Activated T-cell treated with anti-CD3 and anti-CD28 coated beads, Interleukin-2, amount 50 U/mL, for 72 hours (primary cell): ENCODE measurements around the gene ANKRD30B. TPM values are rescaled to one million over a fixed set of nuclear protein-coding genes. Genes with fewer than 3 reads are reported as not detected.
"Not testable (repeated sequence)": the region's sequence is repeated elsewhere in the genome, so short reads cannot be mapped to it uniquely, and the experiment has no call there.

Source experiments
- ATAC-seq, 2 donors: fragments of 150-1000 bp; cut with Tn5 transposase; replicated peaks in 1 of 2; 2 replicates each; pipeline ENCODE4 v1.10.0; 2021; ENCODE audit warnings: moderate library complexity in 2 of 2, mild to moderate bottlenecking in 1 of 2
- DNase-seq, 2 donors: peaks; one replicate each; pipeline ENCODE4 v3.0.0; 2021 to 2022; ENCODE audit warnings: mixed read lengths in 1 of 2
- H3K27ac Mint-ChIP-seq: one replicate; pipeline ENCODE4 v1.8.0; 2022; ENCODE audit warnings: mild to moderate bottlenecking, moderate library complexity, mixed read lengths
- H3K27me3 Mint-ChIP-seq: one replicate; pipeline ENCODE4 v1.8.0; 2022; ENCODE audit warnings: low read depth, mixed read lengths
- H3K36me3 Mint-ChIP-seq, 2 donors: one replicate each; pipeline ENCODE4 v1.8.0; 2022; ENCODE audit warnings: mixed read lengths in 2 of 2, mild to moderate bottlenecking in 1 of 2; ENCODE audit not compliant: insufficient read depth in 2 of 2
- H3K4me1 Mint-ChIP-seq: one replicate; pipeline ENCODE4 v1.8.0; 2022; ENCODE audit warnings: low read depth, mixed read lengths
- H3K4me3 Mint-ChIP-seq, 2 donors: one replicate each; pipeline ENCODE4 v1.8.0; 2022; ENCODE audit warnings: mild to moderate bottlenecking in 2 of 2, mixed read lengths in 2 of 2, moderate library complexity in 2 of 2
- H3K9me3 Mint-ChIP-seq, 2 donors: one replicate each; pipeline ENCODE4 v1.8.0; 2022; ENCODE audit warnings: mixed read lengths in 2 of 2
- total RNA-seq, 2 donors: library from RNA; stranded (reverse); gene quantifications; one replicate each; pipeline ENCODE4 v1.2.3, GENCODE V29; 2022

The ANKRD30B gene
- not detected for total RNA-seq

DNA sequence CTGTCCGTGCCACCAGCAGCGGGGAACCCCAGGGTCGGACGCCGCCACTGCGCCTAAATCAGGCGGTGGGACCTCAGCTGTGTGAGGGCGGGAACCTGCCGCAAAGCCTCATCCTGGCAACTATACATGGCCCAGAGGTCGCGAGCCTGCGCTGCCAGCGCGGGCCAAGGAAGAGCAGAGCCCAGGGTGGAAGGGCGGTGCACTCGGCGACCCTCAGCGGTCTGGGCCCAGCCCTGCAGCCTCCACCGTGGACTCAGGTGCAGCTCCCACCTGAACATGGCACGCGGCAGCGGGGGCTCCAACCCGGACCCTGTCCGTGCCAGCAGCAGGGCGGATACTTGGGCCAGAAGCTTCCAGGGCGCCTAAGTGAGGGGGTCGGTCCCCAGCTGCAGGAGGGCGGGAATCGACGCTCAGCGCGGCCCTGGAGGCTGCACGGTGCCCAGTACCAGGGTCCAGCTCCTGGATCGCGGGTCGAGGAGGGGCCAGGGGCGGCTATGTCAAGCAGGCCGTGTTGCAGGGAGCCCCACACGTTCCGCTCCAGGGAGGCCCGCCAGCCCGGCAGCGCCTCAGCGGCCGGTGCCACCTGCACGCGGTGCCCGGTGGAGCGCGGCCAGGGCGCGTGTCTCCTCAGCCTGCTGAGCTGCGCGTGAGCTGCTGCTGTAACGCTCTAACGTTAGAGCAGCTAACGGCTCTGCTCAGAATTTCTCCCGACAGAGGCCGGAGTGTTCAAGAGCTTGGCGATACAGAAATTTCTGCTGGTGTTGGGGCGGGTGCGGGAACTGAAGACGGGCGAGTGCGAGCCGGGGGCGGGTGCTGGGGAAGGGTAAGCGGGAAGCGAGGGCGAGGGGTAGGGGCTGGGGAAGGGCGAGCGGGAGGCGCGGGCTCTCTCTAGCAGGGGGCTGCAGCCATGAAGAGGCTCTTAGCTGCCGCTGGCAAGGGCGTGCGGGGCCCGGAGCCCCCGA is at the start of gene ANKRD30B:
Gene ANKRD30B, plus strand, starts transcription at position 660 of the 962 bp plus-strand sequence. Its CDS starts 248 bp downstream, at position 908.
- Mint-ChIP-seq H3K4me1 (no peaks in the 10 kb centered on the region), H3K4me3 (peak within 1 kb of the TSS; percentile 29 to 46), H3K27me3 (peaks cover 12% of the 10 kb centered on the region), H3K27ac (no peak within 1 kb of the TSS), H3K9me3 (no peaks in the 10 kb centered on the region), H3K36me3 (no peaks in the 10 kb centered on the region)
- ATAC-seq, result peak; percentile 25 to 38
- DNase-seq, result no peak

DNA sequence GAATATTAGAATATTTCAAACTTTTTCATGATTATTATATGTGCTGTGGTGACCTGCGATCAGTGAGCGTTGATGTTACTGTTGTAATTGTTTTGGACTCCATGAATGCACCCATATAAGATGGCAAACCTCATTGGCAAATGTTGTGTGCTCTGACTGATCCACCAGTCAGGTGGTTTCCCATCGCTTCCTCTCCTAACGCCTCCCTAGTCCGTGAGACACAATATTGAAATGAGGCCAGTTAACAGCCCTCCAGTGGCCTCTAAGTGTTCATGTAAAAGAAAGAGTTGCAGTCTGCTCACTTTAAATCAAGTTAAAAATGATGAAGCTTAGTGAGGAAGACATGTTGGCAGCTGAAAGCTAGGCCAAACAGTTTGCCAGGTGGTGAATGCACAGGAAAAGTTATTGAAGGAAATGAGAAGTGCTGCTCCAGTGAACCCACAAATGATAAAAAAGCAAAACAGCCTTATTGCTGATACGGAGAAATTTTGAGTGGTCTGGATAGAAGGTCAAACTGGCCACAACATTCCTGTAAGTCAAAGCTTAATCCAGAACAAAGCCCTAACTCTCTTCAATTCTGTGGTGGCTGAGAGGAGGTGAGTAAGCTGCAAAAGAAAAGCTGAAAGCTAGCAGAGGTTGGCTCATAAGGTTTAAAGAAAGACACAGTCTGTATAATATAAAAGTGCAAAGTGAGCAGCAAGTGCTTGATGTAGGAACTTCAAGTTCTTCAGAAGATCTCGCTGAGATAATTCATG is 46.5 kb upstream of the ANKRD30B start:
- H3K36me3 Mint-ChIP-seq, H3K27me3 Mint-ChIP-seq, H3K4me3 Mint-ChIP-seq, H3K9me3 Mint-ChIP-seq, H3K4me1 Mint-ChIP-seq, ATAC-seq, H3K27ac Mint-ChIP-seq, DNase-seq: not testable (repeated sequence)

DNA sequence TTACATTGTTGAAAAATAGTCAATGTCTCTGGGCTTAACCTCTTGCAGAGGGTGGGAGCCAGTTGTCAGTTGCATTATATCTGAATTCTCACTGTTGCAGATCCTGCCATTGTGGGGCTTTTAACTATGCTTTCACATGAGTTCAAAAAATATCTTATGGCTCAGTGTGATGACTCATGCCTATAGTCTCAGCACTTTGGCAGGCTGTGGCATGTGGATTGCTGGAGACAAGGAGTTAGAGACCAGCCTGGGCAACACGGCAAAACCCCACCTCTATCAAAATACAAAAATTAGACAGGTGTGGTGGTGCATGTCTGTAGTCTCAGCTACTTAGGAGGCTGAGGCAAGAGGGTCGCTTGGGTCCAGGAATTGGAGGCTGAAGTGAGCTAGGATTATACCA is 38.2 kb upstream of the ANKRD30B start:
- H3K36me3 Mint-ChIP-seq, H3K27ac Mint-ChIP-seq, ATAC-seq, DNase-seq, H3K27me3 Mint-ChIP-seq, H3K4me1 Mint-ChIP-seq, H3K9me3 Mint-ChIP-seq, H3K4me3 Mint-ChIP-seq: not testable (repeated sequence)

DNA sequence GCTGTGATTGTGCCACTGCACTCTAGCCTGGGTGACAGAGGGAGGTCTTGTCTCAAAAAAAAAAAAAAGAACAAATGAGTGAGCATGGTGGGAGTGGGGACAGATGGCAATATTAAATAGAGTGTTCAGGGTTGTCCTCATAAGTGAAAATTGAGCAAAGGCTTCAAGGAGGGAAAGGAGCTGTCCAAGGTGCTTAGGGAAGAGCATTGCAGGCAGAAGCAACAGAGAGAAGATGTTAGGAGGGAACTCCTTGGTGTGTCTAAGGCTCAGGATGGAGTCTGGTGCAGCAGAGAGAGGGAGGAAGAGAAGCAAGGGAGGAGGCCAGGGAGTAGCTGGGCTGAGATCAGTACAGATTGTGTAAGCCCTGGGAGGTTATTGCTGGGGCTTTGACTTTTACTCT is 26.4 kb upstream of the ANKRD30B start:
- H3K4me3 Mint-ChIP-seq, H3K27me3 Mint-ChIP-seq, ATAC-seq, H3K4me1 Mint-ChIP-seq, H3K27ac Mint-ChIP-seq, H3K36me3 Mint-ChIP-seq, H3K9me3 Mint-ChIP-seq, DNase-seq: not testable (repeated sequence)

GRCh38 chr18:14739056-14739455 is 8.9 kb upstream of the ANKRD30B start:
- H3K27ac Mint-ChIP-seq, H3K4me3 Mint-ChIP-seq, H3K36me3 Mint-ChIP-seq, ATAC-seq, H3K9me3 Mint-ChIP-seq, H3K4me1 Mint-ChIP-seq, DNase-seq, H3K27me3 Mint-ChIP-seq: not testable (repeated sequence)

DNA sequence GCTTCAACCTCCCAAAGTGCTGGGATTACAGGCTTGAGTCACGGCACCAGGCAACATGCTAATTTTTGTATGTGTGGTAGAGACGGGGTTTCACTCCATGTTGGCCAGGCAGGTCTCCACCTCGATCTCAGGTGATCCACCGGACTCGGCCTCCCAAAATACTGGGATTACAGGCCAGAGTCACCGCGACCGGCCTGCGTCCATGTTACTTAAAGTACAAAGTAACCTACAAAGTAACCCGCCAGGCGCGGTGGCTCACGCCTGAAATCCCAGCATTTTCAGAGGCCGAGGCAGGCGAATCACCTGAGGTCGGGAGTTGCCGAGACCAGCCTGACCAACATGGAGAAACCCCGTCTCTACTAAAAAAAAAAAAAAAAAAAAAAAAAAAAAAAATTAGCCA is 1.1 kb upstream of the ANKRD30B start:
- Mint-ChIP-seq H3K27ac (no peak overlapping the region), H3K9me3 (no peaks in the 10 kb centered on the region), H3K4me3 (no peak overlapping the region), H3K4me1 (no peaks in the 10 kb centered on the region), H3K36me3 (no peaks in the 10 kb centered on the region), H3K27me3 (peaks cover 12% of the 10 kb centered on the region)
- no peak for DNase-seq
- no peak for ATAC-seq

DNA sequence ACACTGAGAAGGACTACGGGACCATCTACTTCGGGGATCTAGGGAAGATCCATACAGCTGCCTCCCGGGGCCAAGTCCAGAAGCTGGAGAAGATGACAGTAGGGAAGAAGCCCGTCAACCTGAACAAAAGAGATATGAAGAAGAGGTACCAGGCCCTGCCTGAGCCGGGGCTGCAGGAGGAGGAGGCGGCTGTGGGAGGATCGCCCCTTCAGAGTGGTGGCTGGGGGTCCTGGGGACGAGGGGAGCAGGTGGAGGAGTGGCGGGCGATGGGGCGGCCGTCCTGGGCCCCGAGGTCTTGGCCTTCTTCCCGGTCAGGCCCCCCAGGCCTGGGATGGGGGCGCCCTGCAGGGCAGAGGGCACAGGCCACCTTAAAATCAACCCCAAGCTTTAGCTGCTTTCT is 524 bp downstream of the ANKRD30B start:
- H3K4me1 Mint-ChIP-seq, result no peaks in the 10 kb centered on the region
- peaks cover 12% of the 10 kb centered on the region for H3K27me3 Mint-ChIP-seq
- no peak overlapping the region for H3K27ac Mint-ChIP-seq
- DNase-seq (no peak), ATAC-seq (no peak)
- peak overlapping the region; percentile 29 to 46 for H3K4me3 Mint-ChIP-seq
- H3K36me3 Mint-ChIP-seq, result no peaks in the 10 kb centered on the region
- H3K9me3 Mint-ChIP-seq, result no peaks in the 10 kb centered on the region

DNA sequence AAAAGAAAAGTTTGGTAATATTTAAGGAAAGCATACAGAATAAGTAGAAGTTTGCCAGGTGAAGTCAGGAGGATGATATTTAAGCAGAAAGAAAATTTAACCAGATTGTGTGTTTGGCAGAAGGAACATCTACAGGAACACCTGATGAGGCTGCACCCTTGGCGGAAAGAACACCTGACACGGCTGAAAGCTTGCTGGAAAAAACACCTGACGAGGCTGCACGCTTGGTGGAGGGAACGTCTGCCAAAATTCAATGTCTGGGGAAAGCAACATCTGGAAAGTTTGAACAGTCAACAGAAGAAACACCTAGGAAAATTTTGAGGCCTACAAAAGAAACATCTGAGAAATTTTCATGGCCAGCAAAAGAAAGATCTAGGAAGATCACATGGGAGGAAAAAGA is 15.6 kb downstream of the ANKRD30B start:
- not testable (repeated sequence) for H3K4me1 Mint-ChIP-seq, H3K36me3 Mint-ChIP-seq, DNase-seq, H3K27me3 Mint-ChIP-seq, H3K9me3 Mint-ChIP-seq, ATAC-seq, H3K27ac Mint-ChIP-seq, H3K4me3 Mint-ChIP-seq

GRCh38 chr18:14767474-14767873 is 19.5 kb downstream of the ANKRD30B start:
- peak overlapping the region in 1 of 2 donors; percentile 9 for H3K4me3 Mint-ChIP-seq
- no peaks in the 10 kb centered on the region for H3K27me3 Mint-ChIP-seq
- ATAC-seq (peak; percentile 74 to 84), DNase-seq (no peak)
- no peaks in the 10 kb centered on the region for H3K36me3 Mint-ChIP-seq
- H3K9me3 Mint-ChIP-seq, result no peaks in the 10 kb centered on the region
- H3K27ac Mint-ChIP-seq, result peak overlapping the region; percentile 90
- H3K4me1 Mint-ChIP-seq, result peaks cover 8% of the 10 kb centered on the region

- H3K27ac Mint-ChIP-seq, result peak overlapping the region; percentile 90
- H3K36me3 Mint-ChIP-seq, result no peaks in the 10 kb centered on the region
- peak overlapping the region in 1 of 2 donors; percentile 29 for H3K4me3 Mint-ChIP-seq
- ATAC-seq, result peak; percentile 72 to 82
- peaks cover 8% of the 10 kb centered on the region for H3K4me1 Mint-ChIP-seq
- H3K9me3 Mint-ChIP-seq, result no peaks in the 10 kb centered on the region
- peak in 1 of 2 donors; percentile 11 for DNase-seq
- H3K27me3 Mint-ChIP-seq, result no peaks in the 10 kb centered on the region
These were observed 20.3 kb downstream of the ANKRD30B start for GRCh38 chr18:14768241-14768640.

- ATAC-seq, result no peak
- no peaks in the 10 kb centered on the region for H3K27me3 Mint-ChIP-seq
- no peak for DNase-seq
- H3K27ac Mint-ChIP-seq, result peak overlapping the region; percentile 6
- H3K9me3 Mint-ChIP-seq, result no peaks in the 10 kb centered on the region
- H3K36me3 Mint-ChIP-seq, result no peaks in the 10 kb centered on the region
- no peak overlapping the region for H3K4me3 Mint-ChIP-seq
- H3K4me1 Mint-ChIP-seq, result peaks cover 8% of the 10 kb centered on the region
These were observed 21.4 kb downstream of the ANKRD30B start for GRCh38 chr18:14769381-14769780.

- no peaks in the 10 kb centered on the region for H3K27me3 Mint-ChIP-seq
- H3K4me1 Mint-ChIP-seq, result no peaks in the 10 kb centered on the region
- H3K27ac Mint-ChIP-seq, result no peak overlapping the region
- H3K4me3 Mint-ChIP-seq, result no peak overlapping the region
- H3K36me3 Mint-ChIP-seq, result no peaks in the 10 kb centered on the region
- no peaks in the 10 kb centered on the region for H3K9me3 Mint-ChIP-seq
- ATAC-seq (no peak), DNase-seq (no peak)
These were observed 28.8 kb downstream of the ANKRD30B start for GRCh38 chr18:14776801-14777200.

DNA sequence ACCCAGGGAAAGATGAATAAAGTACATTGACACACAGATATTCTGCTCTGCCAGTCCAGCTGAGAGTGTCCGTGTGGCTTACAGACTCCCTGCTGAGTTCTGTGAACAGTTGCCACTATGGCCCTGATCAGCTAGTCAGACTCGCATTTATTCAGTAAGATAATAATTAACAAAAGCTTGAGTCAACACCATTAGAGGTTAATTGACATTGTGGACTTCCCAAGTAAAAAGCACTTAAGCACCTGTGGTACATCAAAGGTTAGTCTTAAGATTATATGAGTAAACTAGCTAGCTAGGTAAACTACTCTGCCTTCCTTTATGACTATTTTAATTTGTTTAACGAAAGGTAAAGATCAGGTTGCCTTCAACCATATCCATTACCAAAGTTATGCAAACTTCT is 33.7 kb downstream of the ANKRD30B start:
- H3K27me3 Mint-ChIP-seq, result no peaks in the 10 kb centered on the region
- H3K9me3 Mint-ChIP-seq, result no peaks in the 10 kb centered on the region
- ATAC-seq (no peak), DNase-seq (no peak)
- H3K4me1 Mint-ChIP-seq, result no peaks in the 10 kb centered on the region
- no peak overlapping the region for H3K4me3 Mint-ChIP-seq
- H3K27ac Mint-ChIP-seq, result no peak overlapping the region
- H3K36me3 Mint-ChIP-seq, result no peaks in the 10 kb centered on the region
